HepG2 (cell line): ENCODE results near the gene DDN. TPM values are rescaled to one million over a fixed set of nuclear protein-coding genes. Genes with fewer than 3 reads are reported as not detected.

Experiments used
- CBX5 ChIP-seq: sonication (generic); formaldehyde crosslinking; IDR thresholded peaks from 2 replicates; pipeline ENCODE4 v1.4.0; 2020; ENCODE audit warnings: missing genetic modification reagents, borderline replicate concordance
- CC2D1A ChIP-seq: sonication (generic); formaldehyde crosslinking; IDR thresholded peaks from 2 replicates; pipeline ENCODE4 v1.8.1; 2023; ENCODE audit warnings: mild to moderate bottlenecking, missing genetic modification reagents
- POLR2AphosphoS2 ChIP-seq: IDR thresholded peaks from 2 replicates; pipeline ENCODE4 v1.6.1; 2011; ENCODE audit warnings: low read depth, low read length, improper control_type of control experiment
- ZFY ChIP-seq: sonication (generic); formaldehyde crosslinking; IDR thresholded peaks from 2 replicates; pipeline ENCODE4 v1.4.0; 2020; ENCODE audit warnings: missing genetic modification reagents
- ZNF329 ChIP-seq: sonication (generic); formaldehyde crosslinking; IDR thresholded peaks from 2 replicates; pipeline ENCODE4 v1.9.0; 2021; ENCODE audit warnings: low read depth, mild to moderate bottlenecking, missing genetic modification reagents
- ZNF816 ChIP-seq: sonication (generic); formaldehyde crosslinking; IDR thresholded peaks from 2 replicates; pipeline ENCODE4 v1.8.0; 2022; ENCODE audit warnings: missing genetic modification reagents, mild to moderate bottlenecking, borderline replicate concordance
- polyA plus RNA-seq, 8 experiments: library from polyadenylated mRNA; depleted of rRNA in 3 of 8; stranded (reverse) in 7 of 8; unstranded in 1 of 8; fragments of >200 nt; fragmentation: Illumina TruSeq in 4 of 8; extraction: Trizol in 4 of 8; gene quantifications; 2 replicates each; pipeline versions ENCODE4 v1.2.1 to v1.2.3, GENCODE V29; 2011 to 2016; ENCODE audit warnings: low read depth in 4 of 8, missing spikeins in 1 of 8, mixed read lengths in 1 of 8; ENCODE audit not compliant: insufficient read depth in 1 of 8
- total RNA-seq, 5 experiments: library from RNA; depleted of rRNA; stranded (reverse); fragments of >200 nt; fragmentation: Illumina TruSeq; extraction: Trizol; gene quantifications; 2 replicates each; pipeline ENCODE4 v1.2.3, GENCODE V29; 2016; ENCODE audit warnings: low read depth in 1 of 5
- TF ChIP-seq, protein P1 (sequence below), 2 experiments: fragments of 450-650 bp in 1 of 2; sonication (generic) in 1 of 2; formaldehyde crosslinking in 1 of 2; IDR thresholded peaks; 2 replicates each; pipeline versions ENCODE4 v1.6.1 to v1.8.0; 2016 to 2022; ENCODE audit warnings: antibody characterized with exemption in 1 of 2, mild to moderate bottlenecking in 1 of 2, missing genetic modification reagents in 1 of 2
- TF ChIP-seq, protein P2 (sequence below): sonication (generic); formaldehyde crosslinking; IDR thresholded peaks from 2 replicates; pipeline ENCODE4 v1.8.0; 2022; ENCODE audit warnings: missing genetic modification reagents, mild to moderate bottlenecking, moderate library complexity, borderline replicate concordance
- TF ChIP-seq, protein P3 (sequence below): fragments of 450-650 bp; IDR thresholded peaks from 2 replicates; pipeline ENCODE4 v1.6.1; 2016
- TF ChIP-seq, protein P4 (sequence below), 2 experiments: sonication (generic) in 1 of 2; formaldehyde crosslinking in 1 of 2; IDR thresholded peaks; 2 replicates each; pipeline versions ENCODE4 v1.4.0 to v1.6.1; 2018 to 2020; ENCODE audit warnings: missing genetic modification reagents in 2 of 2, borderline replicate concordance in 1 of 2, low read depth in 1 of 2, mild to moderate bottlenecking in 1 of 2, missing biosample characterization in 1 of 2

Gene DDN
- total and polyA plus RNA-seq, 2 of the 13 experiments (the other 11 are each of a cell fraction or from before 2014, with no cell fraction given) = 0.24 to 0.53 TPM

DNA sequence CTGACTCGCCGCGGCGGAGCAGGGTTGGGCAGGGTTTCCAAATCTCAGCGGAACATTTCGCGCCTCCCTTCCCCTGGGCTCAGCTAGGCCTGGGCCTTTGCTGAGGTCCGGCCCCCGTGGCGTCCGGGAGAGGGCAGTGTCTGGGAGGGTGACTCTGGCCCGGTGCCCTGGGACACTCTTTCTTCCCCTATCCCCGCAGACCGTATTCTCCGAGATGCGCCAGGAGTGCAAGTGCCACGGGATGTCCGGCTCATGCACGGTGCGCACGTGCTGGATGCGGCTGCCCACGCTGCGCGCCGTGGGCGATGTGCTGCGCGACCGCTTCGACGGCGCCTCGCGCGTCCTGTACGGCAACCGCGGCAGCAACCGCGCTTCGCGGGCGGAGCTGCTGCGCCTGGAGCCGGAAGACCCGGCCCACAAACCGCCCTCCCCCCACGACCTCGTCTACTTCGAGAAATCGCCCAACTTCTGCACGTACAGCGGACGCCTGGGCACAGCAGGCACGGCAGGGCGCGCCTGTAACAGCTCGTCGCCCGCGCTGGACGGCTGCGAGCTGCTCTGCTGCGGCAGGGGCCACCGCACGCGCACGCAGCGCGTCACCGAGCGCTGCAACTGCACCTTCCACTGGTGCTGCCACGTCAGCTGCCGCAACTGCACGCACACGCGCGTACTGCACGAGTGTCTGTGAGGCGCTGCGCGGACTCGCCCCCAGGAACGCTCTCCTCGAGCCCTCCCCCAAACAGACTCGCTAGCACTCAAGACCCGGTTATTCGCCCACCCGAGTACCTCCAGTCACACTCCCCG is 18.0 kb downstream of the DDN start (continued):
- TF ChIP-seq, protein P1, sequence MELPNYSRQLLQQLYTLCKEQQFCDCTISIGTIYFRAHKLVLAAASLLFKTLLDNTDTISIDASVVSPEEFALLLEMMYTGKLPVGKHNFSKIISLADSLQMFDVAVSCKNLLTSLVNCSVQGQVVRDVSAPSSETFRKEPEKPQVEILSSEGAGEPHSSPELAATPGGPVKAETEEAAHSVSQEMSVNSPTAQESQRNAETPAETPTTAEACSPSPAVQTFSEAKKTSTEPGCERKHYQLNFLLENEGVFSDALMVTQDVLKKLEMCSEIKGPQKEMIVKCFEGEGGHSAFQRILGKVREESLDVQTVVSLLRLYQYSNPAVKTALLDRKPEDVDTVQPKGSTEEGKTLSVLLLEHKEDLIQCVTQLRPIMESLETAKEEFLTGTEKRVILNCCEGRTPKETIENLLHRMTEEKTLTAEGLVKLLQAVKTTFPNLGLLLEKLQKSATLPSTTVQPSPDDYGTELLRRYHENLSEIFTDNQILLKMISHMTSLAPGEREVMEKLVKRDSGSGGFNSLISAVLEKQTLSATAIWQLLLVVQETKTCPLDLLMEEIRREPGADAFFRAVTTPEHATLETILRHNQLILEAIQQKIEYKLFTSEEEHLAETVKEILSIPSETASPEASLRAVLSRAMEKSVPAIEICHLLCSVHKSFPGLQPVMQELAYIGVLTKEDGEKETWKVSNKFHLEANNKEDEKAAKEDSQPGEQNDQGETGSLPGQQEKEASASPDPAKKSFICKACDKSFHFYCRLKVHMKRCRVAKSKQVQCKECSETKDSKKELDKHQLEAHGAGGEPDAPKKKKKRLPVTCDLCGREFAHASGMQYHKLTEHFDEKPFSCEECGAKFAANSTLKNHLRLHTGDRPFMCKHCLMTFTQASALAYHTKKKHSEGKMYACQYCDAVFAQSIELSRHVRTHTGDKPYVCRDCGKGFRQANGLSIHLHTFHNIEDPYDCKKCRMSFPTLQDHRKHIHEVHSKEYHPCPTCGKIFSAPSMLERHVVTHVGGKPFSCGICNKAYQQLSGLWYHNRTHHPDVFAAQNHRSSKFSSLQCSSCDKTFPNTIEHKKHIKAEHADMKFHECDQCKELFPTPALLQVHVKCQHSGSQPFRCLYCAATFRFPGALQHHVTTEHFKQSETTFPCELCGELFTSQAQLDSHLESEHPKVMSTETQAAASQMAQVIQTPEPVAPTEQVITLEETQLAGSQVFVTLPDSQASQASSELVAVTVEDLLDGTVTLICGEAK (IDR thresholded peaks at IDR 0.05) = no peak
- TF ChIP-seq, protein P1 (CRISPR knock-in tag; IDR thresholded peaks at IDR 0.05) = 0 out of 2 replicates have a peak, but pooled peaks have one; percentile 24
- TF ChIP-seq POLR2AphosphoS2 (no peak), CC2D1A (CRISPR knock-in tag) (no peak), CBX5 (CRISPR knock-in tag) (no peak), ZFY (CRISPR knock-in tag) (peak; percentile 53; the same call in 1 of the 2 replicates), ZNF329 (CRISPR knock-in tag) (0 out of 2 replicates have a peak, but pooled peaks have one; percentile 2), ZNF816 (CRISPR knock-in tag) (no peak)
- TF ChIP-seq, protein P2, sequence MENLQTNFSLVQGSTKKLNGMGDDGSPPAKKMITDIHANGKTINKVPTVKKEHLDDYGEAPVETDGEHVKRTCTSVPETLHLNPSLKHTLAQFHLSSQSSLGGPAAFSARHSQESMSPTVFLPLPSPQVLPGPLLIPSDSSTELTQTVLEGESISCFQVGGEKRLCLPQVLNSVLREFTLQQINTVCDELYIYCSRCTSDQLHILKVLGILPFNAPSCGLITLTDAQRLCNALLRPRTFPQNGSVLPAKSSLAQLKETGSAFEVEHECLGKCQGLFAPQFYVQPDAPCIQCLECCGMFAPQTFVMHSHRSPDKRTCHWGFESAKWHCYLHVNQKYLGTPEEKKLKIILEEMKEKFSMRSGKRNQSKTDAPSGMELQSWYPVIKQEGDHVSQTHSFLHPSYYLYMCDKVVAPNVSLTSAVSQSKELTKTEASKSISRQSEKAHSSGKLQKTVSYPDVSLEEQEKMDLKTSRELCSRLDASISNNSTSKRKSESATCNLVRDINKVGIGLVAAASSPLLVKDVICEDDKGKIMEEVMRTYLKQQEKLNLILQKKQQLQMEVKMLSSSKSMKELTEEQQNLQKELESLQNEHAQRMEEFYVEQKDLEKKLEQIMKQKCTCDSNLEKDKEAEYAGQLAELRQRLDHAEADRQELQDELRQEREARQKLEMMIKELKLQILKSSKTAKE (CRISPR knock-in tag) = no peak
- TF ChIP-seq, protein P3, sequence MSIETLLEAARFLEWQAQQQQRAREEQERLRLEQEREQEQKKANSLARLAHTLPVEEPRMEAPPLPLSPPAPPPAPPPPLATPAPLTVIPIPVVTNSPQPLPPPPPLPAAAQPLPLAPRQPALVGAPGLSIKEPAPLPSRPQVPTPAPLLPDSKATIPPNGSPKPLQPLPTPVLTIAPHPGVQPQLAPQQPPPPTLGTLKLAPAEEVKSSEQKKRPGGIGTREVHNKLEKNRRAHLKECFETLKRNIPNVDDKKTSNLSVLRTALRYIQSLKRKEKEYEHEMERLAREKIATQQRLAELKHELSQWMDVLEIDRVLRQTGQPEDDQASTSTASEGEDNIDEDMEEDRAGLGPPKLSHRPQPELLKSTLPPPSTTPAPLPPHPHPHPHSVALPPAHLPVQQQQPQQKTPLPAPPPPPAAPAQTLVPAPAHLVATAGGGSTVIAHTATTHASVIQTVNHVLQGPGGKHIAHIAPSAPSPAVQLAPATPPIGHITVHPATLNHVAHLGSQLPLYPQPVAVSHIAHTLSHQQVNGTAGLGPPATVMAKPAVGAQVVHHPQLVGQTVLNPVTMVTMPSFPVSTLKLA = 0 out of 2 replicates have a peak, but pooled peaks have one; percentile 6
- TF ChIP-seq, protein P4, sequence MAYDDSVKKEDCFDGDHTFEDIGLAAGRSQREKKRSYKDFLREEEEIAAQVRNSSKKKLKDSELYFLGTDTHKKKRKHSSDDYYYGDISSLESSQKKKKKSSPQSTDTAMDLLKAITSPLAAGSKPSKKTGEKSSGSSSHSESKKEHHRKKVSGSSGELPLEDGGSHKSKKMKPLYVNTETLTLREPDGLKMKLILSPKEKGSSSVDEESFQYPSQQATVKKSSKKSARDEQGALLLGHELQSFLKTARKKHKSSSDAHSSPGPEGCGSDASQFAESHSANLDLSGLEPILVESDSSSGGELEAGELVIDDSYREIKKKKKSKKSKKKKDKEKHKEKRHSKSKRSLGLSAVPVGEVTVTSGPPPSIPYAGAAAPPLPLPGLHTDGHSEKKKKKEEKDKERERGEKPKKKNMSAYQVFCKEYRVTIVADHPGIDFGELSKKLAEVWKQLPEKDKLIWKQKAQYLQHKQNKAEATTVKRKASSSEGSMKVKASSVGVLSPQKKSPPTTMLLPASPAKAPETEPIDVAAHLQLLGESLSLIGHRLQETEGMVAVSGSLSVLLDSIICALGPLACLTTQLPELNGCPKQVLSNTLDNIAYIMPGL (CRISPR knock-in tag; IDR thresholded peaks at IDR 0.05; ENCODE audit: borderline replicate concordance in 1 of 2, low read depth in 1 of 2) = peak in 1 of 2 experiments; percentile 11; a peak in 2 of 4 replicates
